Gastrocnemius medialis (tissue), 4 donors: ENCODE results near the gene OVOL1.

Experiments used
- POLR2A ChIP-seq, 2 donors: fragments of 450-650 bp; IDR thresholded peaks; one replicate each; pipeline ENCODE4 v1.6.1; 2017; ENCODE audit warnings: antibody characterized with exemption in 2 of 2, mild to moderate bottlenecking in 2 of 2, moderate library complexity in 2 of 2
- TF ChIP-seq, protein P1 (sequence below), 5 experiments: fragments of 450-650 bp in 3 of 5; fragments of 200-600 bp in 2 of 5; sonication (generic) in 2 of 5; IDR thresholded peaks in 4 of 5; conservative IDR thresholded peaks in 1 of 5; 1 replicate in 4 of 5; 2 replicates in 1 of 5; pipeline ENCODE4 v1.5.1; 2016 to 2019; ENCODE audit warnings: antibody characterized with exemption in 5 of 5, mild to moderate bottlenecking in 3 of 5, moderate library complexity in 3 of 5

DNA sequence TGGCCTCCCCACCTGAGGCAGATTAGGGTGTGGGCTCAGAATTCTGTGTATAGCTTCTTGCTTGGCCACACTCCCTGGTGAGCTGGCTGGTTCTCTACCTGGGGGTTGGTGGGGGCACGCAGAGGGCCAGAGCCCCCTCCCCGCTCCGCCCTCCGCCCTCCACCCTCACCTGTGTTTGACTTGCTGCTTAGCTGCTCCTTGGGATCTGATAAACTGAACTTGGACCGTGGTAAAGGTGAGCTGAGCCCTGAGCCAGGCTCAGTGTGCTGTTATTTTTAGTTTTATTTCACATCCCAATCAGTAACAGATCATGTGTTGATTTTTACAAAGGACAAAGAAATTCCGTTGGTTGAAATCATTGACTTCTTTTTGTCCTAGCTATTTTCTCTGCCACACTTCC lies 2.0 kb downstream of the OVOL1 start:
- TF ChIP-seq, protein P1, sequence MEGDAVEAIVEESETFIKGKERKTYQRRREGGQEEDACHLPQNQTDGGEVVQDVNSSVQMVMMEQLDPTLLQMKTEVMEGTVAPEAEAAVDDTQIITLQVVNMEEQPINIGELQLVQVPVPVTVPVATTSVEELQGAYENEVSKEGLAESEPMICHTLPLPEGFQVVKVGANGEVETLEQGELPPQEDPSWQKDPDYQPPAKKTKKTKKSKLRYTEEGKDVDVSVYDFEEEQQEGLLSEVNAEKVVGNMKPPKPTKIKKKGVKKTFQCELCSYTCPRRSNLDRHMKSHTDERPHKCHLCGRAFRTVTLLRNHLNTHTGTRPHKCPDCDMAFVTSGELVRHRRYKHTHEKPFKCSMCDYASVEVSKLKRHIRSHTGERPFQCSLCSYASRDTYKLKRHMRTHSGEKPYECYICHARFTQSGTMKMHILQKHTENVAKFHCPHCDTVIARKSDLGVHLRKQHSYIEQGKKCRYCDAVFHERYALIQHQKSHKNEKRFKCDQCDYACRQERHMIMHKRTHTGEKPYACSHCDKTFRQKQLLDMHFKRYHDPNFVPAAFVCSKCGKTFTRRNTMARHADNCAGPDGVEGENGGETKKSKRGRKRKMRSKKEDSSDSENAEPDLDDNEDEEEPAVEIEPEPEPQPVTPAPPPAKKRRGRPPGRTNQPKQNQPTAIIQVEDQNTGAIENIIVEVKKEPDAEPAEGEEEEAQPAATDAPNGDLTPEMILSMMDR (IDR thresholded peaks at IDR 0.05 in 4 of 5, conservative IDR thresholded peaks at IDR 0.05 in 1 of 5): no peak
- TF ChIP-seq POLR2A (IDR thresholded peaks at IDR 0.05): no peak
